Measurements from ENCODE around the gene USF2. TPM values are rescaled to one million over a fixed set of nuclear protein-coding genes. Genes with fewer than 3 reads are reported as not detected.

Gene USF2
- total RNA-seq, 3 donors from 2014 or later = 94.5 to 131 (median 116) TPM

- ATAC-seq (no peak), DNase-seq (no peak)
- intact Hi-C loops (cut with DNase I, micrococcal nuclease) = no loop called here
- no peak overlapping the region for H3K4me3 ChIP-seq
- no peaks in the 10 kb centered on the region for H3K4me1 ChIP-seq (ENCODE audit: low read depth)
- no peak for TF ChIP-seq CTCF (IDR thresholded peaks at IDR 0.05)
- H3K9me3 ChIP-seq = no peaks in the 10 kb centered on the region
- no peaks in the 10 kb centered on the region for H3K36me3 ChIP-seq (ENCODE audit: low read depth)
Measured at GRCh38 chr19:35223084-35223790, 45.5 kb upstream of the USF2 start.

GRCh38 chr19:35223862-35224505 is 44.8 kb upstream of the USF2 start:
- intact Hi-C loops (cut with DNase I, micrococcal nuclease) = no loop called here
- H3K9me3 ChIP-seq = no peaks in the 10 kb centered on the region
- TF ChIP-seq CTCF (IDR thresholded peaks at IDR 0.05) = no peak
- no peaks in the 10 kb centered on the region for H3K36me3 ChIP-seq (ENCODE audit: low read depth)
- H3K4me3 ChIP-seq = no peak overlapping the region
- H3K4me1 ChIP-seq (ENCODE audit: low read depth) = no peaks in the 10 kb centered on the region
- DNase-seq (no peak), ATAC-seq (no peak)

DNA sequence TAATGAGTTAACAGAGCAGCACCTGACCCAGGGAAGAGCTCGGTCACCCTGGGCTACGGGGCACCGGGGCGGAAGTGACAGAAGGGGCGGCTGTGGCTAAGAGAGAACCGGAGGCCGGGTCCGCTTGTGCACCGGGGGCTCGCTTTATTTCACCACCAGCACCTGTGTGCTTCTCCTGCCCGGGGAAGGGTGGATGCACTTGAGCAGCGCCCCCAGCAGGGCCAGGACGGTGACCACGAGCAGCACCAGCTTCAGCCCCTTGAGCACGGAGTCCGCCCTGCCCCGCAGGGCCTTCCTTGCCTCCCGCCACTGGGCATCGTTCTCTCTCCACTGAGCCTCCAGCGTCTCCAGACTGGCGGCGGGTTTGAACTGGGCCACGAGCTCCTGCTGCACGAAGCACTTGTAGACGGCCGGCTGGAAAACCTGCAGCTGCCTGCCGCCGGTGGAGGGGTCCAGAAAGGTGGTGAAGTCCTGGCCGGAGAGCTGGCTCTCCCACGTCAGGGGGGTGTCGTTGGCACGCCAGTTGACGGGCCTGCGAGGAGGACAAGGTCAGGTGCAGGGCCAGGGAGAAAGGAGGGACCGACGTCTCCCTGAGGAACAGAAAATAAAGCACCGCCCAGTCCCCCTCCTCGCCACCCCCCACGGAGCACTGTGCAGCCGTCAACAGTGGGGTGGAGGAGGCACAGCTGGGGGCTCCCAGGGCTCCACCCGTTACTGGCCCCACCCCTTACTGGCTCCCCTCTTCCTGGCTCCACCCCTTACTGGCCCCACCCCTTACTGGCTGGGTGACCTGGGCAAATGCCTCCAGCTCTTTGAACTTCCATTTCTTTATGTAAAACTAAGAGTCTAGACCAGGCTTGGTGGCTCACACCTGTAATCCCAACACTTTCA is 43.8 kb upstream of the USF2 start:
- no peak for TF ChIP-seq CTCF (IDR thresholded peaks at IDR 0.05)

DNA sequence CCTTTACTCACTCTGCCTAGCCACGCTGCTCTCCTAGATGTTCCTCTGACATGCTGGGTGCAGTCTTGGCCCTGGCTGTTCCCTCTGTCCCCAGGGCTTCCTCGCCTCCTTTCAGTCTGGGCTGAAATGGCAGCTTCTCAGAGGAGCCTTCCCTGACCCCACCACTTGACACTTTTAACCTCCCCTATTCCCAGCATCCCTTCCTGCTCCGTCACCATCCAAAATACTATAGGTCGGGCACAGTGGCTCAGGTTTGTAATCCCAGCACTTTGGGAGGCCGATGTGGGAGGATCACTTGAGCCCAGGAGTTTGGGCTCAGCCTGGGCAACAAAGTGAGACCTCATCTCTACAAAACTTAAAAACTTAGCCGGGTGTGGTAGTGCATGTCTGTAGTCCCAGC is 42.8 kb upstream of the USF2 start:
- Histone ChIP-seq H3K9me3 (no peaks in the 10 kb centered on the region), H3K4me3 (no peak overlapping the region), H3K4me1 (ENCODE audit: low read depth) (no peaks in the 10 kb centered on the region), H3K36me3 (ENCODE audit: low read depth) (no peaks in the 10 kb centered on the region)
- DNase-seq (no peak), ATAC-seq (no peak)
- intact Hi-C loops (cut with DNase I, micrococcal nuclease) = no loop called here
- no peak for TF ChIP-seq CTCF (IDR thresholded peaks at IDR 0.05)

More for the DNA sequence above, 43.8 kb upstream of the USF2 start:
- Histone ChIP-seq H3K36me3 (ENCODE audit: low read depth) (no peaks in the 10 kb centered on the region), H3K4me3 (no peak overlapping the region), H3K9me3 (no peaks in the 10 kb centered on the region), H3K4me1 (ENCODE audit: low read depth) (no peaks in the 10 kb centered on the region)
- intact Hi-C loops (cut with DNase I, micrococcal nuclease) = no loop called here
- peak in 2 of 3 donors; percentile 59 to 60 for DNase-seq
- peak; percentile 66 for ATAC-seq

GRCh38 chr19:35226748-35227147 is 42.0 kb upstream of the USF2 start:
- Histone ChIP-seq H3K36me3 (ENCODE audit: low read depth) (no peaks in the 10 kb centered on the region), H3K4me1 (ENCODE audit: low read depth) (no peaks in the 10 kb centered on the region), H3K4me3 (no peak overlapping the region), H3K9me3 (no peaks in the 10 kb centered on the region)
- ATAC-seq (no peak), DNase-seq (no peak)
- TF ChIP-seq CTCF (IDR thresholded peaks at IDR 0.05) = no peak
- intact Hi-C loops (cut with DNase I, micrococcal nuclease) = no loop called here

All from mucosa of descending colon (tissue), 3 donors.